HepG2 (cell line): ENCODE measurements around the gene GPC6. TPM values are rescaled to one million over a fixed set of nuclear protein-coding genes. Genes with fewer than 3 reads are reported as not detected.

Experiments
- ARID2 ChIP-seq: sonication (generic); formaldehyde crosslinking; IDR thresholded peaks from 2 replicates; pipeline ENCODE4 v1.8.1; 2022; ENCODE audit warnings: mild to moderate bottlenecking, missing genetic modification reagents, borderline replicate concordance
- EHMT2 ChIP-seq: fragments of 200-600 bp; sonication (generic); IDR thresholded peaks from 2 replicates; pipeline ENCODE4 v1.7.0; 2017; ENCODE audit warnings: antibody characterized with exemption, low read depth, low read length, borderline replicate concordance
- FOXA1 ChIP-seq, 2 experiments: fragments of 450-650 bp in 1 of 2; sonication (generic) in 1 of 2; formaldehyde crosslinking in 1 of 2; IDR thresholded peaks; 2 replicates each; pipeline versions ENCODE4 v1.4.0 to v1.6.1; 2016 to 2020; ENCODE audit warnings: missing genetic modification reagents in 1 of 2
- FOXK1 ChIP-seq: sonication (generic); formaldehyde crosslinking; IDR thresholded peaks from 2 replicates; pipeline ENCODE4 v1.4.0; 2020; ENCODE audit warnings: low read depth, missing genetic modification reagents, borderline replicate concordance
- GATAD2A ChIP-seq: IDR thresholded peaks from 2 replicates; pipeline ENCODE4 v1.6.1; 2016
- GFI1 ChIP-seq: sonication (generic); formaldehyde crosslinking; IDR thresholded peaks from 2 replicates; pipeline ENCODE4 v1.5.0; 2020; ENCODE audit warnings: missing genetic modification reagents, mild to moderate bottlenecking, borderline replicate concordance
- GLI4 ChIP-seq: sonication (generic); formaldehyde crosslinking; IDR thresholded peaks from 2 replicates; pipeline ENCODE4 v1.5.1; 2020; ENCODE audit warnings: missing genetic modification reagents, mild to moderate bottlenecking, moderate library complexity, borderline replicate concordance
- GZF1 ChIP-seq: sonication (generic); formaldehyde crosslinking; IDR thresholded peaks from 2 replicates; pipeline ENCODE4 v1.5.1; 2020; ENCODE audit warnings: mild to moderate bottlenecking, missing genetic modification reagents
- HES4 ChIP-seq: sonication (generic); formaldehyde crosslinking; IDR thresholded peaks from 2 replicates; pipeline ENCODE4 v1.9.0; 2021; ENCODE audit warnings: mild to moderate bottlenecking, missing genetic modification reagents, borderline replicate concordance
- HNF1A ChIP-seq, 2 experiments: sonication (generic) in 1 of 2; formaldehyde crosslinking in 1 of 2; IDR thresholded peaks; 2 replicates each; pipeline versions ENCODE4 v1.4.0 to v1.6.1; 2016 to 2020; ENCODE audit warnings: borderline replicate concordance in 1 of 2, low read depth in 1 of 2, mild to moderate bottlenecking in 1 of 2, missing genetic modification reagents in 1 of 2
- MAF1 ChIP-seq: sonication (generic); formaldehyde crosslinking; IDR thresholded peaks from 2 replicates; pipeline ENCODE4 v1.5.0; 2020; ENCODE audit warnings: missing genetic modification reagents, borderline replicate concordance
- MAFK ChIP-seq, 2 experiments: IDR thresholded peaks in 1 of 2; conservative IDR thresholded peaks in 1 of 2; 2 replicates each; pipeline ENCODE4 v1.6.1; 2011; ENCODE audit warnings: improper control_type of control experiment in 2 of 2, low read length in 2 of 2
- MTA3 ChIP-seq: sonication (generic); formaldehyde crosslinking; IDR thresholded peaks from 2 replicates; pipeline ENCODE4 v1.4.0; 2020; ENCODE audit warnings: missing genetic modification reagents
- NFE2L2 ChIP-seq: fragments of 150-350 bp; IDR thresholded peaks from 2 replicates; pipeline ENCODE4 v1.6.1; 2014; ENCODE audit warnings: low read length
- SMYD3 ChIP-seq: sonication (generic); formaldehyde crosslinking; IDR thresholded peaks from 2 replicates; pipeline ENCODE4 v1.8.1; 2023; ENCODE audit warnings: mild to moderate bottlenecking, missing genetic modification reagents
- SNAPC2 ChIP-seq: sonication (generic); formaldehyde crosslinking; IDR thresholded peaks from 2 replicates; pipeline ENCODE4 v1.8.1; 2022; ENCODE audit warnings: mild to moderate bottlenecking, missing genetic modification reagents
- TFAP4 ChIP-seq: sonication (generic); IDR thresholded peaks from 2 replicates; pipeline ENCODE4 v1.6.1; 2016; ENCODE audit warnings: low read depth, borderline replicate concordance
- ZBTB38 ChIP-seq: sonication (generic); formaldehyde crosslinking; IDR thresholded peaks from 2 replicates; pipeline ENCODE4 v1.5.1; 2020; ENCODE audit warnings: mild to moderate bottlenecking, missing genetic modification reagents
- ZMYM4 ChIP-seq: sonication (generic); formaldehyde crosslinking; IDR thresholded peaks from 2 replicates; pipeline ENCODE4 v1.8.1; 2023; ENCODE audit warnings: mild to moderate bottlenecking, missing genetic modification reagents
- ZNF276 ChIP-seq: sonication (generic); formaldehyde crosslinking; IDR thresholded peaks from 2 replicates; pipeline ENCODE4 v1.4.0; 2020; ENCODE audit warnings: mild to moderate bottlenecking, low read depth, missing genetic modification reagents
- ZNF660 ChIP-seq: sonication (generic); formaldehyde crosslinking; IDR thresholded peaks from 2 replicates; pipeline ENCODE4 v1.5.1; 2020; ENCODE audit warnings: mild to moderate bottlenecking, low read depth, missing genetic modification reagents, borderline replicate concordance
- ZSCAN29 ChIP-seq: sonication (generic); formaldehyde crosslinking; conservative IDR thresholded peaks from 2 replicates; pipeline ENCODE4 v1.4.0; 2020; ENCODE audit warnings: mild to moderate bottlenecking, missing genetic modification reagents
- polyA plus RNA-seq, 8 experiments: library from polyadenylated mRNA; depleted of rRNA in 3 of 8; stranded (reverse) in 7 of 8; unstranded in 1 of 8; fragments of >200 nt; fragmentation: Illumina TruSeq in 4 of 8; extraction: Trizol in 4 of 8; gene quantifications; 2 replicates each; pipeline versions ENCODE4 v1.2.1 to v1.2.3, GENCODE V29; 2011 to 2016; ENCODE audit warnings: low read depth in 4 of 8, missing spikeins in 1 of 8, mixed read lengths in 1 of 8; ENCODE audit not compliant: insufficient read depth in 1 of 8
- total RNA-seq, 5 experiments: library from RNA; depleted of rRNA; stranded (reverse); fragments of >200 nt; fragmentation: Illumina TruSeq; extraction: Trizol; gene quantifications; 2 replicates each; pipeline ENCODE4 v1.2.3, GENCODE V29; 2016; ENCODE audit warnings: low read depth in 1 of 5
- TF ChIP-seq, protein P1 (sequence below): sonication (generic); formaldehyde crosslinking; IDR thresholded peaks from 2 replicates; pipeline ENCODE4 v1.8.1; 2023; ENCODE audit warnings: mild to moderate bottlenecking, moderate library complexity, missing genetic modification reagents

GPC6 gene
- total and polyA plus RNA-seq, 2 of the 13 experiments (the other 11 are each of a cell fraction or from before 2014, with no cell fraction given) = 24.5 to 33.9 TPM

DNA sequence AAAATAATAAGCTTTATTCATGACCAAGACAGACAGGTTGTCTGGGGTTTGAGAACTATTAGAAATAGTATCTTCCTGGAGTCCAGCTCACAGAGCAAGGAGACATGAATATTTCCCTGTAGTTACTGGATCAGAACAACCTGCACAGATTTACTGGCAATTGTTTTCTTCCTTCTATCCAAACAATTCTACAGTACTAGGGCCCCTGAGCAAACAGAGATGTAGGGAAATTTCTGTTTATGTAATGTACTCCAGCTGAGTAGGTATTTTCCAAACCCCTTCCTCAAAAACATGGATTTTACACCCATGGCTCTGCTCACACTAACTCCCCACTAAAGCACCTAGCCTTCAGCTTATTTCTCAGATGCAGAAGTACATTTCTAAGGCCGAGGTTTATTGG lies 557.6 kb downstream of the GPC6 start (continued):
- TF ChIP-seq FOXK1 (CRISPR knock-in tag) (no peak), MAF1 (CRISPR knock-in tag) (no peak), MAFK (conservative IDR thresholded peaks at IDR 0.05 in 1 of 2, IDR thresholded peaks at IDR 0.05 in 1 of 2; ENCODE audit: low read length in 2 of 2) (peak in 1 of 2 experiments; percentile 33; a peak in 2 of 4 replicates), SMYD3 (no peak), ZMYM4 (no peak), EHMT2 (no peak), HNF1A (IDR thresholded peaks at IDR 0.05; ENCODE audit: low read depth) (no peak), HNF1A (CRISPR knock-in tag; IDR thresholded peaks at IDR 0.05; ENCODE audit: borderline replicate concordance) (no peak), SNAPC2 (CRISPR knock-in tag) (no peak), MTA3 (no peak), TFAP4 (0 out of 2 replicates have a peak, but pooled peaks have one; percentile 12), GATAD2A (CRISPR knock-in tag) (0 out of 2 replicates have a peak, but pooled peaks have one; percentile 33), ARID2 (no peak), HES4 (CRISPR knock-in tag) (no peak), GFI1 (peak; percentile 78), ZBTB38 (CRISPR knock-in tag) (no peak), FOXA1 (IDR thresholded peaks at IDR 0.05) (no peak), FOXA1 (CRISPR knock-in tag; IDR thresholded peaks at IDR 0.05) (no peak), NFE2L2 (no peak), GZF1 (CRISPR knock-in tag) (no peak), ZNF660 (CRISPR knock-in tag) (no peak), ZSCAN29 (no peak), ZNF276 (no peak), GLI4 (no peak)
- TF ChIP-seq, protein P1, sequence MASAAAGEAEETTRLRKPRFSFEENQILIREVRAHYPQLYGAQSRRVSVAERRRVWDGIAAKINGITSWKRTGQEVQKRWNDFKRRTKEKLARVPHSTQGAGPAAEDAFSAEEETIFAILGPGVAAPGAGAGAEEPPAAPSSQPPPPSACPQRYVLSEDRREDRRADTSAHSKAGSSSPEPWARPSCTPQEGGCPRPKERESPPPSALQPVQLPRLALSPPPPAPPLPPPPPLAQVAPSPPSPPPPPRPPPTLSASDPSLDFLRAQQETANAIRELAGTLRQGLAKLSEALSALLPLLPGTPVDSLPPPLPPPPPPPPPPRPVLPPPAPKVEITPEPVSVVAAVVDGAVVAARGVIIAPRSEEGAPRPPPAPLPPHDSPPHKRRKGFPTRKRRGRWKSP (CRISPR knock-in tag) = no peak
